Activated CD4-positive, alpha-beta T cell treated with anti-CD3 and anti-CD28 coated beads, Interleukin-2, amount 50 U/mL, for 16 hours (primary cell): ENCODE measurements around the gene GPR171.

ENCODE experiments used
- DNase-seq: peaks from one replicate; pipeline ENCODE4 v3.0.0-alpha.2; 2020

Gene GPR171

DNA sequence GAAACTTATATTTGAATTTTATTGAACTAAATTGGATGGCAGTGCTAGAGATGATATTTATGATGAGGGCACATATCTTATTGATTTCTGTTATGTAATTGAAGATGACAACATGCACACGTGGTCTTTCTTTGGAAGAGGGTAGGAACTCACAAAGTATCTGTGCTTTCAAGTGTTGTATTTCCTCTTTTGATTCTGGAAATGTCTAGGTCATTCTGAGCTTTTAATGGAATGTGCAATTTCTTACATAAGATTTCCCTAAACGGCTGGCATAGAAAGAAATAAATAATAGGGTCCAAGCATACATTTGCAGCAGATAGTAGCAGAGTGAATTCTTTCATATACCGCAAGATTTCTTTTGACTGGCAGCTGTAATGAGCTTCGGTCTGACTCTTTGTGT is 10.1 kb upstream of the GPR171 start:
- DNase-seq = no peak

DNA sequence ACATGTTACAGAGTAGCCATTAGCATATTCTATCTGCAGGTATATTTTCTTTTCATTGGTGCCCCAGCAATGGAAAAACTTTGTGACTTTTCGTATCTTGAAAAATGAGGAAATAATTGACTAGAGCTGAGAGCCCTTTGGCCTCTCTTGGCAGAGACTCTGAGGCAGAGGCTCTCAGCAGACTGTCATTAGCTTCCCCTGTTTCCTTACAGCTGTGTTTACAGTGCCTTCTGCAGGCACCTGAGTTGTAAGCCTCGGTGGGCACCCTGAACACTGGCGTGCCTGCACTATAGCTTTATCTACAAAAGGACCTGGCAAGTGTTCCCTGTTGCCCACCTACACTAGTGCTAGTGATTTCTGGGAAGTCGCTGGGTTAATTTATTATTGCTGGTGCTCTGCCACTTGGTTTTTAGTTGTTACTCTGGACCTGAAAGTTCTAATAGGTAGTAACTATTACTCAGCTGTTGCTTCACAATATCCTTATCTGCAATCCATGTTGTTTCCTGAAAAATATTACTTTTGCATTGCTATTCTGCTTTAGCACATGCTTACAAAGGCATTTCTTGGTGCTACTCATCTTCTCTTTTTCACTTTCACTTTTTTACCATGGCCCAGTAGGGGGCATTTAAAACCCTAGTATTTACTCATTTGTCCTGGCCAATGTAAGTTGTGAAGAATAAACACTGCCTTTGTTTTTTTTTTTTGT is 7.8 kb upstream of the GPR171 start:
- no peak for DNase-seq

DNA sequence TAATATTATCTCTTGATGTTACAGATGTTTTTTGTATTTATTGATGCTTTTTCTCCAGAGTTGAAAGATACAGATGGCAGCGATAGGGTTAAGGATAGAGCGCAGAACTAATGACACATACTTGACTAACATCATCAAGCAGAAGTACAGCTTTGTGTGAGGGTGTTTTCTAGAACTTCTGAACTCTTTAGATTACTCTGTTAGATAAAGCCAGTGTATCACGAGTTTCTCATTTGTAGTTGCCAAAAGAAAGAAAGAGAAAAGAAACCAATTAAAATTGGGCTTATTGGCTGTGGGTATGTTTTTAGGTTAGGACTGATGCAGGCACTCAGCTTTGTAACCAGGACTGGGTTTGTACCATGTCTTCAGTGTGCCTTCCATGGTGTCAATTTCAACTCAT is 6.6 kb upstream of the GPR171 start:
- no peak for DNase-seq

DNA sequence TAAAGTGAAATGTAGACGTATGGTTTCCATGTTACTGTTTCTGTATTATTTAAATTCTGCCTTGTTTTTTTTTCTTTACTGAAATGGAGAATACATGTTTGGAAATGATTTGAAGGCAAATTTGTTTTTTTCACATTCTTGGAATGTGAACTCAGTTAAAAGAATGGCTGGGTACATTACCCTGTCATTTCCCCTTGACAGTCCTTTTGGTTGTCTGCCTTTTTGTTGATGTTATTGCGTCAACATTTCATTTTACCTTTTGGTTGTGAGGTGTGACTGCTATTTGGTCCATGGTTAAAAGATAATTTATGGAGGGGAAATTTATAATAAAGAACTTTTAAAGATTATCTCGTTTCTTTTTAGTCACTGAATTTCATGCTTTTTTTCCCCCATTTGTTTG is 3.2 kb upstream of the GPR171 start:
- peak; percentile 59 for DNase-seq

DNA sequence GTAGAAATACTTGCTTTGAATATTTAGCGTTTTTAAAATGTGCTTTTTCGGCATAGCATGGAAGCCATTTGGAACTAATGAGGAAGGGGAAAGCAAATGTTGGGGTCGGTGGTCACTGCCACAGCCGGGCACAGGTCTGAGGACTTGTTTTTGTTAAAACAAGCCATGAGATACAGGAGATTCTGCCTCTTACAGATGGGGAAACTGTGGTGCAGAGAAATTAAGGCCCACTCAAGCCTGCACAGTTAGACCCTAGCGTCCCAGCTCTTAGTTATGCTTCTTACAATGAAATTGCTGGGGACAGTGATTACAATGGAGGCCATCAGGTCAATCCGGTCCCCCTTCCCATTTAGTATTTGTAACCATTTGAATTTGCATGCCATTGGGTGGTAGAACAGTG is 2.5 kb upstream of the GPR171 start:
- DNase-seq = no peak

DNA sequence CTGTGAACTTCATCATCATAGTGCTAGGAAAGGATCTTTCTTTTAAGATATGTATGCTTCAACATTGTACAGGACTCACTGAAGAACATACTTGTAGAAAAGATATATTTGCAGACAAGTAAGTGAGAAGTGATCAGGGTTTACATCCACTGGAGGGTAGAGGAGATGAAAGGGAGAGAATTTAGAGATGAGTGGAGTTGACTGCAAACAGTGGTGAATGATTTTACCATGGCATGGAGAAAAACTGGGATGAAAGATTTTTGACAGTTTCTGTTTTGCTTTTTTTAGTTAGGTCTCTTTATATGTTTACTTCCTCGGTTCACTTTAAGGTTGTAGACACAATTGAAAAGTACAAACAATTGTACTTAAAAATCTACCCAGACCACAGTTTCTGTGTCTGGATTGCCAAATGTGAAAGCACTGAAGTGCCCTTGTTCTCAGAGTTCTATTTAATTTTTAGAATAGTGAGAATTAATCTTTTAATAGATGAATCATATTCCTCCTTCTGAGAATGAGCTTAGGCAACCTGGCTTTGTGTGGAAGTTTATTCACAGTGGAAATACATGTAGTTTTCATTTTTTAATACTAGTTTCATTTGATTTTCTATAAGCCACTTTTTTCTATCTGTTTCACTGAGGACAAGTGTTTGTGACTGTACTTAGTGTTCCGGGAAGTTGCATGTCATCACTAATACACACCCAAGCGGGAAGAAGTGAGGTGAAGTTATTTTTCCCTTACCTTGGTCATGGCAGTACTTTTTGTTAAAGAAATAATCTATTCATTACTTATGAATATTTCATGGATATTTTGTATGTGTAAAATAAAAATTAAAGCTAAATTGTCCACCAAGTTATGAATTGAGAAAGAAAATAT is 1.8 kb upstream of the GPR171 start:
- peak; percentile 70 for DNase-seq

DNA sequence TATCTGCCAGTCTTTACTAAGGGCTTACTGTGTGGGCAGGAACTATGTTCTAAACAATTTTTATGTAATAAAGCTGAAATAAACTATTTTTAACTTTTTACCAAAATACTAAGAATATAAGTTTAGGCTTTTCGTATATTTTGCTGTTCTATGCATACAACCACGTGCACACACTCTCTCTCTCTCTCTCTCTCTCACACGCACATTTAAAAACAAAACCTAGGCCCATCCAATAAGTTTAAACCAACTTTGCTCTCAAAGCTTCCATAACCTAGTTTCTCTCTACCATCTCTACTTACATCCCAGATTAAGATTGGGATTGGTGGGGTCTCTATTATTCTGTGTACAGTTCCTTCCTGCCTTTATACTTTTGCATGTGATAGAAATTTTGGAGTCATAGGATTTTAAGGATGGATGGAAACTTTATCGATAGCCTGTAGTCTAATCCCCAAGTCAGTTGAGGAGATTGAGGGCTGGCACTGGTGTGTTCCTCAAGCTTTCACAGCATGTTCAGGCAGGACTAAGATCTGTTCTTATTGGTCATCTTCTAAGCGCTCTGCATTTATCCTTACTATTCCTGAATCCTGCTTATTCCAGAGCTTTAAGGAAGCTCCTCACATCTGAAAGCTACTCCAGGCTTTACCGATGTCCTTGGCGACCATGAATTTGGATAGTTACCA is 1.8 kb downstream of the GPR171 start:
- no peak for DNase-seq

DNA sequence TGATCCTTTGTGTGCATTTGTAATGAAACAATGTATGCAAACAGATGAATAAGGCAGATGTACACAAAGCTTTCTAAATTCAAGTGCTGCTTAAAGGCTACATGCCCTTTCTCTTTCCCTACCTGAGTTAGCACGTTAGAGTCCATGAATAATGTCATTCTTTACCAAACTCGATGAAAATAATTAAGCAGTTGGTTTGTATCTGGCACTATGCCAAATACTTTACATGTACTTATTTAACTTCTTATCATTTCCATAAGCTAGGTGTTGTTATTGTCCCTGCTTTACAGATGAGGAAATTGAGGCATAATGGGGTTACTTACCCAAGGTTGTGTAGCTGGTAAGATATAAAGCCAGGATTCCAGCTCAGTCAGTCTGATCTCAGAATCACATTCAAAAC is 2.4 kb downstream of the GPR171 start:
- DNase-seq = no peak

DNA sequence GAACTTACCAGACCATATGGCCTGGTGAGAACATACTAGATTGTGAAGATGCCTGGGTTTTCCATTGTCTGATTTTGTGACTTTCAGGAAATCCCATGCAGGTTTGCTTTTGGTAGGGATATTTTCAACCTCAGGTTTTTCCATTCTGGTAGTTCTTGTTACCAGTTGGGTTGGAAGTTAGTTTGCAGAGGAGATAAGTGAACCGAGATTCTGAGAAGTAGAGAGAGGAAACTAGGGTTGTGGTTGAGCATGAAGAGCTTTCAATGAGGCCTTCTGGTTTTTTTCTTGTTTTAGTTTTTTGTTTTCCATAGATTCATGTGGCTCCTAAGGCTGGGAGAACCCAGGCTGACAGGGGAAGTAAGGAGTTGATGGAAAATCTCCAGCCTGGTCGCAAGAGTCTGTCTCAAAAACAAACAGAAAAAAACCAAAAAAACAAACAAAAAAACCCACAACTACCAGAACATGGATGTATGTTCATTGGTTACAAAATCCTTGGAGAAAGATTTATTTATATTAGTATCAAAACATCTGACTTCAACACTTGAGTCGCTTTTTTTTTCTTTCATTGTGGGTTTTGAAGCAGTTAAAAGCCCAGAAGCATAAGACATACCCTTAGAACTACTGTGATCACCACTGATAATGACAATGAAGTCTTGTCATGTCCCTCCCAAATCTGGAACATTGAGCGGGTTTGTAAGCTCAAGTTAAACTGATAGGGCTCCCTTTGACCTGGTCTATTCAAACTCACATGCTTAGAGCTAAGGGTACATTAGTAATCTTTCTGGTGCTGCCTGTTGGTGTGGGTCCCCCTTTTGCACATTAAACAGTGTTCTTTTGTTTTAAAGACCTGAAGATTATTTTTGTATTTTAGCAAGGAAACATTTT is 3.2 kb downstream of the GPR171 start:
- peak; percentile 56 for DNase-seq

DNA sequence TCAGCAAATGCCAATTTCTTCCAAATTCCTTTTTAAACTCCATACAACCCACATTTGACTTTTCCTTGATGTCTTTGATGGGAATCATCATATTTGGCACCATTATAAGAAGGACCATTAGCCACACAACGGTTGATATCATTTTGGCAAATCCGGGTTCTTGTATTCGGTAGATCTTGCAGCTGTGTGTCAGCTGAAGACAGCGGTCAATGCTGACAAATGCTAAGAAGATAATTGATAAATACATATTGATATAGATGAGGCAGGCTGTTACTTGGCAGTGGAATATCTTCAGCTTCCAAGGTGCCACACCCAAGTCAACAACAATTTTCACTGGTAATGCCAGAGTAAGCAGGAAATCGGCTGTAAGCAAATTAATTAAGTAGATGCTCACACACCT is 4.2 kb downstream of the GPR171 start:
- no peak for DNase-seq

DNA sequence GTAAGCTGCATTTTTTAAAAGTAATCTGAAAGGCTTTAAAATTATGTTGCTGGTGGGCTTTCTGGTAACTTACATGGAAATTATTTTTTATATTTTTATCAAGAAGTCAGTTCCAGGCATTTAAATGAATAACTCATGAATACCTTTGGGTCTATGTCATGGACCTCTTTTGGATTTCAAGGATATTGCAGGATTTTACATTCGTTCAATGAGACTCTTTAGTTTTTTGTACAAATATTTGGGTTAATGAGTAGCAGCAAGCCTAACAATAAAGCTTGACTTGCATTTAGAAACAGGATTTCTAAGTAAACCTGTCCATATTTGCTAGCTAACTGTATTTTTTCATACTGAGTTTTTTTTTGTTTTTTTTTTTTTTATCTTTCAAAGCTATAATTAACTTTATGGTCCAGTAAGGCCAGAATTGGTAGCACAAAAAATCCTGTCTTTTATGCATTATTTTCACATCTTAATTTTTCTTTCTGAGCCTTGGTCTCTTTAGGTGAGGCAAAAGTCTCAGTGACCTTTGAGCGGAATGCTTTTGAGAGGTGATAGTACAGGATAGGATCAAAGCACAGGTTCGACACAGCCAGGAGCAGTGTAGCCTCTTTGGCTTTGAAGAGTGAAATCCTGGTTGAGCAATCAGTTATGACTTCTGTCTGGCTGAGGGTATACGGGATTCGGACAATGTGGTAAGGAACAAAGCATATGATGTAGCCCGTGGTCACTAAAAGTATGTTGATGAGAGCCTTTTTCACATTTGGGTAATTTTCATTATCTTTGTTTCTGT is 4.8 kb downstream of the GPR171 start:
- DNase-seq = no peak

DNA sequence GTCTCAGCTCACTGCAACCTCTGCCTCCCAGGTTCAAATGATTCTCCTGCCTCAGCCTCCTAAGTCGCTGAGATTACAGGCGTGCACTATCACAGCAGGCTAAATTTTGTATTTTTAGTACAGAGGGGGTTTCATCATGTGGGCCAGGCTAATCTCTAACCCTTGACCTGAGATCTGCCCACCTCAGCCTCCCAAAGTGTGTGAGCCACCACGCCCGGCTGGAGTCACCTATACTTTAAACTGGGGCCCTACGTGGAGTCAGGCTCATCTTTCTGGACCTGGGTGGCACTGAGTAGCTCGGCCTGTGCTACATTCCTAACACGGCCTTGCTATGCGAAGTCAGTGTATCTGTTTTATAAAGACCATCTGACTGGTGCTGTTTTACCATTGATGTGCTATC is 5.8 kb downstream of the GPR171 start:
- no peak for DNase-seq

DNA sequence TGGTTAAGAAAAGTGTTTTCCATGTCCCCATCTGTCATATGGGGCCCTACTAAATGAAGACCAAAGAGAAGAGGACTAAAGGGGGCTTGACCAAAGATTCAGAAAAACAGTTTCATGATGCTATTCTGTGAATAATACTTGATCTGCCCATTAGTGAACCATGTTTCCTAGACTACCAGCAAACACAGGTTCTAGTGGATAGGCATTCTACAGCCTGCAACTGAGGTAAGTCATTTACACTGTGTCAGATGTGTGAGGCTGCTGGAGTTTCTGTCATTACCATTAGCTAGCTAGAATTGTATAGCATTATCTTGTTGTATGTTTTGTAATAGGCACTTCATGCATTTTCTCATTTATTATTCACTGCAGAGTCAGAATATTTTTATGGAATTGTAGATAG is 6.6 kb downstream of the GPR171 start:
- no peak for DNase-seq

DNA sequence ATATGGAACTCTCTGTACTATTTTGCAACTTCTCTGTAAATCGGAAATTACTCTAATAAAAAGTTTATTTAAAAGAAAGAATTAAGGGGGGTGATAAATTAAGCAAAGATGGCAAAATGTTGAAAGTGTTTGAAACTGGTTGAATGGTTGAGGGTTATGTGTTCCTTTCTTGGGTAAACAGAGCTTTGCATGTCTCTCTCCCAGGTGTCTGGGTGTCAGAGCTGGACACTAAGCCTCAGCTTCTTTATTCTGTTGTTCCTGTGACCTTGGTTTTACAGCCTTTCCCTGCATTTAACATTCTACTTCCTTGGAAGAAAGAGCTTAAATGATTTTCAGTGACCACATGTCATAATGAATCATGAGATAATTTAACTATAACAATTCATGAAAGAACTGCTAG is 7.2 kb downstream of the GPR171 start:
- DNase-seq = no peak

DNA sequence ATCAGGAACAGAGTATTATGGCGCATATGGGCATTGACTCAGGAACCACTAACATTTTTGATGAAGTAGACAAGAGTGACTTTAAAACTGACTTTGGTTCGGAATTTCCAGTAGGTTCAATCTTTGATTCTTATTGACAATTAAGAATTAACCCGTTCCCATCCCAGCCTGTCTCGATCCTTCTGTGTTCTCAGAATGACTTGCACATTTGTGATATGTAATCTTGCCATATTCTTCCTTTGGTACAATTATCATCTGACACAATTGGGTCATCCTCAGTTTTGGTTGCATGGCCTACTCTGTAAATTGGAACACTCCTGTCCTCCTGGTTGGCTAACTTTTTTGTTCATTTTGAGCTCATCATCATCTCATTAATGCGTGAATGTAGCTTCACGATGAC is 10.5 kb downstream of the GPR171 start:
- DNase-seq = no peak

DNA sequence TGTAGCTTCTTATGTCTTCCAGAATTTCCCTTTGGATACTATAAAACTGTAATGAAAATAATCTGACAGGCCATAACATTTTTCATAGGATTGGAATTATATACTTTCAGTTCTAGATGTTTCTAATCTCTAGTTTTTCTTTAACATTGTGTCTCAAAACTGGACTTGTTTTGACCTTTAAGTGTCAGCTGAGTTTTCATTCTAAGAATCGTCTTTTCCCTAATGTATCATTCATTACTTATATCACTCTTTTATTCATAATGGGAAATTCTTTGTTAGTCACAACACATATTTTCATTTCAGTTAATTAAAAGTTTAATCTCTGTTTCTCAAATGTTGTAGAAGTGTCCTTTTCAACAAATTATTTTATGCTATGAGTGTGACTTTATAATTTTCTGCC is 11.9 kb downstream of the GPR171 start:
- no peak for DNase-seq

DNA sequence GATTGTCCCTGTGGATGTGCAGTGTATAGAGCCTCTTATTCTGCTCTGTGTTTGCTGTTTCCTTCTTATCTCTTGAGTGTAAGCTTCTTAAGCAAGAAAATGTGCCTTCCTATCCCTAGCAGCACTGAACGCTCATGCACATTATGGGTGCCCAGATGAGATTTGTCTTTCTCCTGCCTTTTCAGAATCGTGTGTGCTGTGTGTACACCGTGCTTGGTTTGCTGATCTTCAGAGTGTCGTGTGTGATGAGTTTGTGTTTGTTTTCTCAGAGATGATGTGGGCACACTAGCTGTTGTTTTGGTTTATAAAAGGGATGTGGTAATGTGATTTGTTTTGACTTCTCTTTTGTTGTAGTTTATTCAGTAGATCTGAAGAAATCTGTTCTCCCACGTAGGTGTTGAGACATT is 19.7 kb downstream of the GPR171 start:
- DNase-seq = no peak

DNA sequence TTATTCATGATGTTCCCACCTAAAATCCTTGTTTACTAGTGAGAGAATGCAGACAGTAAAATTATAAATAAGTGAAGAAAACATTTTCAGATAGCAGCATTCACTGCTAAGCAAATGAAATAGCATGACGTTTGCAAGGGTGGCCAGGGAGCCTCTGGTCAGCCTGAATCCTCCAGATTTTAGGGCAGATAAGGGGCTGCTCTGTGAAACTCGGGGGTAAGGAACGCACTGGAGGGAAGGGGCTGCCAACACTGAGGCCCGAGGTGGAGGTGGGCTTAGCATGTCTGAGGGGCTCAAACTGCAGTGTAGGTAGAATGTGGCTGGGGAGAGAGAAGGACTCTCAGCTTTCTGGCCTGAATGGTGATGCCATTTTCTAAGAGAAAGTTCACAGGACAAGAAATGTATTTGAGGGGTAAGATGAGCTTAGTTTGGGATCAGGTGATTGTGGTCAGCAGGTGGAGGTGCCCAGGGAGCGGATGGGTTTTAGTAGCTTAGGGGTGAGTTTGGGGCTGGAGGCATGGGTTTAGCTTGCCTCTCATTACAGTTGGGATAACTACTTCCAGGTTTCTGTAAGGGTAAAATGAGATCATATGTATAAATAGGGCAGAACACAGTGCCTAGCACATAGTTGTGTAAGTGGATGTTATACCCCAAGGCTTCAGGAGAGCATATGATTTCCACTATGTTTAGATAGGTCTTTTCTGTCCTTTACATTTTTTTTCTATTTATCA is 20.5 kb downstream of the GPR171 start:
- DNase-seq = no peak

DNA sequence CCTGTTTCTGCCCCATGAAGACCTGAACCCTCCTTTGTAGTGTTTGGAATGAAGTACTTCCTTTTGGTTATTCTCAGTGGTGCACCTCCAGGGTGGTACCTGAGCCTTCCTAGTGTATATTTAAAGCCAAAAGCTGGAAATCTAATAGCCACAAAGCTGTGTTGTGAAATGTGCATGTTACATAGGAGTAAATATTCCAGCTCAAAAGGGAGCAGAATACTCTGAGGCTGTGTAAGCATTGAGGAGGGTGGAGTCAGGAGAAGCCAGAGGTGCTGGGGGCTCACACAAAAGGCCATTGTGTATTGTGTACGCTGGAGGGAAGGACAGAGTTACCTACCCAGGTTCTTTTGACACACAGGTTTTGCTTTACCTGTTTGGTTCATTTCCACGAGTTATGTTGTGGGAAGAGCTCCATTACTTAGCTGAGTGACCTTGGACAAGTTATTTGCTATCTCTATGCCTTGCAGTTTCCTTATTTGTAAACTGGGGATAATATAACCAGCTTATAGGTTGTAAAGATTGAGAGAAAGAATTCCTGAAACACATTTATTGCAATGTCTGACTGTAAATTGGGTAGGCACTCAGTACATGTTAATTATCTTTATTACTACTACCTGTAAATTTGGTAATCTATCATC is 24.7 kb downstream of the GPR171 start:
- DNase-seq = no peak

DNA sequence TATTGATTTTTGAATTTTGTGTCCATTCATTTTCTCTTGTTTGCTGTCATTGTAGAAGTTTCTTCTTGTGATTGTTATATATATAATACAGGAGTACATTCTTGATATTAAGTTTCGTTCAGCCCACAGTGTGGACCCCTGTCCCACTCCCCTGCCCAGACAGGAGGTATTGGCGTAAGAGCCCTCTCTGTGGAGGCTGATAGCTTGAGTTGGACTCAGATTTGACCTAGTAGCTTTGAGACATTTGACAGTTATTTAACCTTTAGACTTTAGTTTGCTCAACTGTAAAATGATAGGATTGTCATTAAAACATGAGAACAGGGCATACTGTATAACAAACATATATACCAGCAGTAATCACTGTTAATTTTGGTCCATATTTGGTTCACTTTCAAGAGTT is 27.1 kb downstream of the GPR171 start:
- no peak for DNase-seq

DNA sequence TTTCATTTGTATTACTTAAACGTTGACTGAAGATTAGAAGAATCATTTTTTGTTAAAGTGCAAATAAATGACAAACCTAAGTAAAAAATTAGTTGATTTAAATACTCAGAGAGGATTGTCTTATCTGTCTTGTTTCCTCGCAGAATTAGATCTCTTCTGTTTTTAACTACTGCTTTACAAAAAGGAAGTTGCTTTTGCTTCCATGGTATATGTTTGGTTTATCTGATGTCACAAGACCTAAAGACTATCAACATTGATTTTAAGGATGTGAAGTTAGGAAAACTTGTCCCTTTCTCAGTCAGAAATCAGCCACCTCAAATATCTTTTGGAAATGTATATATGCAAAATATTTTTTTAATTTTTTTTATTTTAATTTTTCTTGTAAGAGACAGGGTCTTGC is 28.7 kb downstream of the GPR171 start:
- DNase-seq = no peak
